NCI-H1694 (cell line): ENCODE results near the gene TIPARP.
"Not testable (repeated sequence)": the region's sequence is repeated elsewhere in the genome, so short reads cannot be mapped to it uniquely, and the experiment has no call there.

Experiments used
- DNase-seq: peaks from one replicate; lab custom pipeline; 2025; lab: John Stamatoyannopoulos, UW

Gene TIPARP

DNA sequence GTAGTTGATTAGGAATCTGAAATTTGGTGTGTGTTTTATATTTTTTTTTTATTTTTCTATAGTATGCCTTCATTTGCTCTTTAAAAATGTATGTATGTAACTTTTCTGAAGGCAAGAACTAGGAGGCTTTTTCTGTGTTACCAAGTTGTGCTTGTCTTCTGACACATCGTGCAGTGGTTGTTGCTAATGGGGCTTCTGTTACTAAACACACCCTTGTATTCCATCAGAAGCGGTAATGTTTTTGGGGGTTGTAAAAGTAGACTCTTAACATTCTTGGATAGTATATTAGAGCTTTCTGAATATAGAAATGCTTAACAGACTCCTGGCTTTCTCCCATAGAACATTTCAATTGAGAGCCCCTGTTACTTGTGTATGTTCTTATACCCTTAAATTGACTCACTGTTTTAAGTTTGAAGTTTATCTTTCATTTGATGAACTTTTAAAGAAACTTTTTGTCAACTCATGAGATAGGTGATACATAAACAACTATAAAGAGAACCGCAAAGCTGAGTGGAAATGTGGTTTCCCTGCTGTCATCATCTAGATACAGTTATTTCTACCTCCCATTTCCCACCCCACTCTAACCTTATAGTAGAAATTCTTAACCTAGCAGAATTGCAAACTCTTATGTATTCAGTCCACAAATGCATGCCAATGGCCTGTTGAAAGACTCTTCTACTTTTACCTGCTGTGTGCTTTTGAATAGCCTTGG is 2.5 kb downstream of the TIPARP start:
- DNase-seq, result no peak

DNA sequence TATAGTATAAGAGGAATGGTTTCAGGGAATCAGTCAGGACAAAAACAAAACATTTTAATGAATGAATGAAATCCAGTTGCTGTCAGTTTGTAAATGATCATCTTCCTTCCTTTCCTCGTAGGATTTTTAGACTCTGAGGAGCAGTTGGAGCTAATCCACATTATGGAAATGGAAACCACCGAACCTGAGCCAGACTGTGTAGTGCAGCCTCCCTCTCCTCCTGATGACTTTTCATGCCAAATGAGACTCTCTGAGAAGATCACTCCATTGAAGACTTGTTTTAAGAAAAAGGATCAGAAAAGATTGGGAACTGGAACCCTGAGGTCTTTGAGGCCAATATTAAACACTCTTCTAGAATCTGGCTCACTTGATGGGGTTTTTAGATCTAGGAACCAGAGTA is 3.1 kb downstream of the TIPARP start:
- no peak for DNase-seq

DNA sequence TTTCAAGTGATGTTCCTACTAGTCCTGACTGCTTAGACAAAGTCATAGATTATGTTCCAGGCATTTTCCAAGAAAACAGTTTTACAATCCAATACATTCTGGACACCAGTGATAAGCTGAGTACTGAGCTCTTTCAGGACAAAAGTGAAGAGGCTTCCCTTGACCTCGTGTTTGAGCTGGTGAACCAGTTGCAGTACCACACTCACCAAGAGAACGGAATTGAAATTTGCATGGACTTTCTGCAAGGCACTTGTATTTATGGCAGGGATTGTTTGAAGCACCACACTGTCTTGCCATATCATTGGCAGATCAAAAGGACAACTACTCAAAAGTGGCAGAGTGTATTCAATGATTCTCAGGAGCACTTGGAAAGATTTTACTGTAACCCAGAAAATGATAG is 3.8 kb downstream of the TIPARP start:
- DNase-seq, result no peak

DNA sequence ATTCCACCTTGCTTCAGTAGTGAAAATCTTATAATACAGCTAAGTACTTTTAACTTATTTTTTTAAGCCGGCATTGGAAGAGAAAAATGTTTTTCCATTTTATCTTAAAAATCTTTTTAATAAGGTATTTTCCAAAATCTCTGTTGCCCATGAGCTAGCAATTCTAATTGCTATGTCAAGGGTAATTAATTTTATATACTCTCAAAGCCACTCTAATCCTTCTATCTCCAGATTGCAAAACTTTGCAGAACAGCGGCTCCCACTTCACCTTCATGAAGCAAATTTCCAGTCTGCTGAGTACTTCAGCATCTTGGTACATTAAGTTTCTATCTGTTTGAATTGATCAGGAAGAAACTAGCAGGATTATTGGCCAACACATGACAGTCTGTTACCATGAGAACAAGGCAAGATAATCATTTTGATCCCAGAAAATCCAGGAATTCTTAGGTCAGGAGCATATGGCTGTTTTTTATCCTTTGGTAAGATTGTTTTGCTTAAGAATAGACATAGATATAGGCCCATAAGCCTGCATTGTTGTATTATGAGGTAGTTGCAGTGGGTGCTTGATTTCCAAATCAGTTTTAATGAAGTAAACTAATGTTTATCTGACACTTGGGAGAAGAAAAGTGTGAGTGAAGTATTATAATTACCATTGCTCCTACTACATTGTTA is 6.0 kb downstream of the TIPARP start:
- no peak for DNase-seq

DNA sequence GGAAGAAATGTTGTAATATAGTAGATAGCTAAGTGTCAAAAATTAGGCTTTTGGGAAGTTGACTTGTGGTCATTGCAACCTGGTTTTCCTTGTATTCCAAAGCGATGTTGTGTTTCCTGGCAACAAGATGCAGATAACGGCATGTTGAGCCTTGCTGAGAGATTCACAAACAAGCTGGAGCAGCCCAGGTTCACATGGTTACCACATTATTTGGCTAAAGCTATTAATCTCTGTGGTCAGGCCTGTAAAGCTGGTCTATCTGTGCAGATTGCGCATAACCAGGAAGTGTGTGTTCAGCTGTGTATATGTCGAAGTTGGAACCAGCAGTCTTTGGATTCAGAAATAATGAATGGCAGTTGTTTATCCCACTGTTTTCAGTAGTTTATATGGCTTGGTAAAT is 6.6 kb downstream of the TIPARP start:
- no peak for DNase-seq

DNA sequence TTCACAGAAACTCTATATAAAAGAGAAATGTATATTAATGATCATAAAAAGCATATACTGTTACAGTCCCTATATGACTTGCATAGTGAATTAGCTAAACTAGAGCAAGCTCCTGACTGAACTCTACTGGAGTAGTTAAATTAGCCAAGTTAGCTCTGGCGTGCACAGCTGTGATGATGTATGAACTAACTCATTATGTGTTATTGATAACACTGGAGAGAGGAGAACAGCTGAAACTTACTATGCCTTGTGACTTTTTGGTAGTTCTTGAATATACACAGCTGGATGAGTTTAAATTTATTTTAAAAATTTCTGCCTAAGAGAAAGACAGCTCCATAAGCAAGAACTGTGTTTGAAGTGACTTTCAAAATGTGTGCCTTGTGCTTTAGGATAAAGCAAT is 8.1 kb downstream of the TIPARP start:
- no peak for DNase-seq

DNA sequence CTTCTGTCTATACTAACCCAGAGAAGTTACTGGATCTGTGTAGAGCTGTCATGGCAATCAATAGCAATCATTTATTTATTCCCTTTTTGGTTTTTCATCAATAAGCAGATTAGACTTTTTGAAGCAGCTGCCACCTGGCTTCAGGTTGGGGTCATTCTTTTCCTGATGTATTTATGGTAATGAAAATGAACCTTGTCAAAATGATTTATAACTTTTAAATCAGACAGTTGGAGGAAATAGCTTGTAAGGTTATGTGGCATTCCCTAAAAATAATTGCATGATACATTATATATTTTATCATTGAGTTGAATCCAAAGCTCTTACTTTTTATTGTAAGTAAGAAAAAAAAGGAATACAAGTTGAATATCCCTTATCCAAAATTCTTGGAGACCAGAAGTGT is 8.6 kb downstream of the TIPARP start:
- DNase-seq, result no peak

DNA sequence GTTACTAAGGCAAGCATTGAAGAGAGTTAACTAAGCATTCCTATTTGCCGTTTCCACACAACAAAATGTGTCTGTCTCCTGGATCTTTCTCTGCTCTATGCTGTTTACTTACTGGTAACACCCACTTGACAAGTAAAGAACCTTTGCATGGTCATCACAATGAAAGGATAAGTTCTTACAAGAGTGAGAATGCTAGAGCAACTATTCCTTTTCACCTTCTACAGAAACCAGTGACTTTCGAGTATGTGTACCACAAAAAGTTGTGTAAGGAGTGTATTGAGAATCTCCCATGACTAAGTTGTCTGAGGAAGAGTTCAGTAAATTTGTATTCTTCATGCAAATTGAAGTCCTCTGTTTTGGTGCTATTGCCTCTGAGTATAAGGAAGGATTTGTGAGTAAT is 10.8 kb downstream of the TIPARP start:
- no peak for DNase-seq

DNA sequence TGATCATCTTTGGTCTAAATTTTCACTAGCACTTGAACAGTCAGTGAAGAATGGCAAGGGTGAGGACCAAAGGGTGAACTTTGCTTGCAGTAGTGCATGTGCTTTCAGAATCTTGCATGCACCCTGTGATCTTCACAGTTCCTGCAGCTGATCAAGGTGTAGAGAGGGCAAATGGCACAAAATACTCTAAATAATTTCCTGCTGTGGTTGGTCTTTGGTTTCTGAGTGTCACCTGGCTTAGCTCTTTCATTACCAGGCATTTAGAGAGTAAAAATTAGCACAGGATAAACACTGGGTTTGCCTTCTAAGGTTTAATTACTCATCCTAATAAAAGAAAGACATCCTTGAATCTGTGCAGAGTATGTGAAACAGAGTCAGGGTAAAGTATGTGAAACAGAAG is 11.4 kb downstream of the TIPARP start:
- DNase-seq, result no peak

DNA sequence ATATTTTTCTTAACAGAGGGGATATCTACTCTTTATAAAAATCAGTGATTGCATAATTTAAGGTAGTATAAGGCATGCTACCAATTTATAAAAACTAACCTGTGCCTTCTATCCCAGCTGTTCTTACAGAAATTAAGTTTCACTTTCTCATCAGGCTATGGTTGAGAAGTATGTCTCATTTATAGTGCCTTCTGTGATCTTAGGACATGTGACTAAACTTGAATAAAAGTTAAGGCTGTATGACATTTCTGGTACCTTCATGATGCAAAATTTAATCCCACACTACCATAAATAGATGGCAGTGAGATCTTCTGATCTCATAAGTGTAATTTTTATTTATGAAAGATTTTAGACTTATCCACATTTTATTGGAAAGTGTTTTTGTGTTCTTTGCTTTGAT is 12.6 kb downstream of the TIPARP start:
- no peak for DNase-seq

DNA sequence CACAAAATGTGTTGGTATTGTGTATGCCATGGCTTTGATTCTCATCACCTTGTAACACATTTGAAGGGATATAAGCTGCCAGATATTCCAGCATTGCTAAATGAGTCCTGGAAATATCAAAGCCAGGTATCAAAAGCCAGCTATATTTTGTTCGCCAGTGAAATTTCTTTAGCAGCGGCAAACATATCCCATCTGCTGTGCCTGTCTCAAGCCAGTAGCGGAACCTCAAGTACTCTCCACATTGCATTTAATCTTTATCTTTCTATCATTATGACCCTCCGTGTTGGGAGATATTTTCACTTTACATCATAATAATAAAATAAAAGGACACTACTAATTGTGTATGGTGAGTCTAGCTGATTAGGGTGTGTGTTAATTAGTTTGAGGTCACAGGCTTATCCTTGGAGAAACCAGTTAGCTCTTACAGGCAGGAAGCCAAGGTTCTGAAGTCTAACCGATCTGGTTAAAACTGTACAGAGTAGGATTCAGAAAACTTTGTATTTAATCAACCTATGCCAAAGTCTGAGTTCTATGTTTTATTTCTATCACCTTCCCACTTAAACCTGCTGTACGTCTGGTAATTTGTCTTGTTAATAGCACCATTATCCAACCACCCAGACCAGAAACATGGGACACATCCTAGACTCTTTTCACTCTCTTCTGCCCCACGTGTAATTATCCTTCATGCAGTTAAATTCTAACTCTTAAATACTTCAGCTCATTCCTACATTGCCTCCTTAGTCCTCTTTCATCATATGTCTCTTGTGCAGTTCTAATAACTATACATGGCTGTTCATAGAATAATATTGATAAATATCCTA is 14.5 kb downstream of the TIPARP start:
- DNase-seq, result no peak

DNA sequence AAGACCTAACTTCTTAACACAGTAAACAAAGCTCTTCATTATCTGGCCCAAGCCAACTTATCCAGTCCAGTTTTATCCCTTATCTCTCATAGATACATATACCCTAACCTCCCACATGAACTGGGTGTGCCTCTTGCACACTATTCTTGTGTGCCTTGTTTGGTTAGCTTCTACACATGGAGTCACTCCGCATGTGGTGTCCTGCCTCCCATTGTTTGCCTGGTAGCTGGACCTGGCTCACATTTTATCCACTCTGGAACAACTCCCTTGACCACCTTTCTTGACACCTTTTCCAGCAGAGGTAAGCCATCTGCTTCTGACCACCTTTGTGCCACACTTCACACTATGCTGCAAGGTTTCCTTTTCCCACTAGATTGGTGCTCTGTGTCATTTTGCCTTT is 15.2 kb downstream of the TIPARP start:
- no peak for DNase-seq

DNA sequence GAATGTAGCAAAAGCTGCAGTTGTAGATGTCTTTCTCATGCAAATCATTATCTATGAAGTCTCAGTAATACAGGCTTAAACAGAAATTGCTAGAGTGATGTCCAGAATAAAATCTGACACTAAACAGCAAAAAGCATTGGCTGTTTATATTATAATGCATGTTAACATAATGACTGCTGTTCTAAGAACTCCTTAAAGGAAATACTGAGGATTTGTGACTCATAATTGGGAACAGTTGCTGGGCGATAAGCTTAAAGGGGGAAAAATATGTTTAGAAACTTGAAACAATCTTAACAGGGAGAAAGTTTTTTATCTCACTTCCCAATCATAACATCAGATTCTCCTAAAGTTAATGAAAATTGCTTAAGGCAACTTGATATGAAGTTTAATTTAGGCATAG is 17.5 kb downstream of the TIPARP start:
- DNase-seq, result no peak

DNA sequence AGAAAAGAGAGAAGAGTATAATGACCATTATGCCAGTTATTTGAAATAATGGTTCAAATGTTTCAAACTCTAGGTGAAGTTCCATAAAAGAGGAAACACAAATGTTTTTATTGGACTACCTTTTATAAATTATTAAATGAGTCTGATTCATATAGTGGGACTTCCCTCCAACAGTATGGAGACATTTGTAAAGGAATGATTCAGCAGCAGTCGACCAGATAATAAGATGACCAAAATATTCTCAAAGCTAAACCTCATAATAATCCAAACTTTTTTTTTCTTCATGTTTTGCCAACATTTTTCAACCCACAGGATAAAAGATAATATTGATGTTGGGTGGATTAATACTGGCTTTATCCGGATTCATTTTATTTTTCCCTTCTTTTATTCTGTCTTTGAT is 18.8 kb downstream of the TIPARP start:
- no peak for DNase-seq

DNA sequence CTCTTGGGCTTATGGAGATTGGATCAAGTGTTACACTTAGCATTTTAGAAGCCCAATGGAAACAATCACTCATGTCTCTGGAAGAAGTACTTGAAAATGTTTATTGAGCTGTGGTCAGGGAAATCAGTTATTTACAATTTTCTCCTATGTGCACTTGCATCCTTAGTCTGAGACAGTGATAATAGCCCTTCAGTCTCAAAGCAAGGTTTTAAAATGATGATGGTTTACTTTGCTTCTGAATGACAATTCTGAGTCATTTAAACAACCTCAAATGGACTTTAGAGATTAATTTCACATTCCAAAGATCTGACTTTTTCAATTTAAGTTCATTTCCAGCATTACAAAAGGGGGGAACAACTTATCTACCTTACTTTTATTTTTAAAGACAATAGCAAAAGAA is 20.1 kb downstream of the TIPARP start:
- DNase-seq, result no peak

DNA sequence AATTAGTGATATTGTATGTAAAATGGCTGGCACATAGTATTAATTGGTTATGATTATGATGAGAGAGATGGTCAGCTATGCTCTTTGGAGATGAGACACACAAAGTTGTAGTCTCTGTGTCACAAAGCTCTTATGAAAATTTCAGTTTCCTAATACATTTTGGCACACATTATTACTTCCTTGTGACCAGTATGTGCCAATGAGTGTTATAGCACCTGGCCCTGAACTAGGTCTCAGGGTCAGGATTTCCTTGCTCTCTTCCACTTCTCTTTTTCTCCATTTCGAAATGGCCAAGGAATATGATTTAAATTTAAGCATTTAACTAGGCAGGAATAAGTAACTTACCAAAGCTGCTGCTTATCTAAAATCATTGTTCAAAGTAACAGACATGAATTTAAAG is 28.0 kb downstream of the TIPARP start:
- DNase-seq, result no peak

DNA sequence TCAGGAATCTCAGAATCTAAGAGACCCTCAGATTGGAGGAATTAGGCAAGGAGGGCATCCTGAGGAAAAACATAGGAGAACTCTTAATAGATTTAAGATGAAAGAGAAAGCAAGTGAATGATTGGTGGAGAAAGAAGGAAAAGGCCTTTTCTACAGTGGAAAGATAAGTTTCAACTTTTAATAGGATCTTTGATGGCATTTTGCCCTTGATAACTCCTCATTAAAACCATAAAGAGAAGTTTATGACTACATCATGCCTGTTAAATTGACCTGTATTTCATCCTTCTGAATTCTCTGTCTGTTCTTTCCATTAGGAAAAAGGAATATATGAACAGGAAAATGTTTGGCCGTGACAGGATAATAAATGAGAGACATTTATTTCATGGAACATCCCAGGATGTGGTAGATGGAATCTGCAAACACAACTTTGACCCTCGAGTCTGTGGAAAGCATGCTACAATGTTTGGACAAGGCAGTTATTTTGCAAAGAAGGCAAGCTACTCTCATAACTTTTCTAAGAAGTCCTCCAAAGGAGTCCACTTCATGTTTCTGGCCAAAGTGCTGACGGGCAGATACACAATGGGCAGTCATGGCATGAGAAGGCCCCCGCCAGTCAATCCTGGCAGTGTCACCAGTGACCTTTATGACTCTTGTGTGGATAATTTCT is 30.1 kb downstream of the TIPARP start:
- DNase-seq, result no peak

DNA sequence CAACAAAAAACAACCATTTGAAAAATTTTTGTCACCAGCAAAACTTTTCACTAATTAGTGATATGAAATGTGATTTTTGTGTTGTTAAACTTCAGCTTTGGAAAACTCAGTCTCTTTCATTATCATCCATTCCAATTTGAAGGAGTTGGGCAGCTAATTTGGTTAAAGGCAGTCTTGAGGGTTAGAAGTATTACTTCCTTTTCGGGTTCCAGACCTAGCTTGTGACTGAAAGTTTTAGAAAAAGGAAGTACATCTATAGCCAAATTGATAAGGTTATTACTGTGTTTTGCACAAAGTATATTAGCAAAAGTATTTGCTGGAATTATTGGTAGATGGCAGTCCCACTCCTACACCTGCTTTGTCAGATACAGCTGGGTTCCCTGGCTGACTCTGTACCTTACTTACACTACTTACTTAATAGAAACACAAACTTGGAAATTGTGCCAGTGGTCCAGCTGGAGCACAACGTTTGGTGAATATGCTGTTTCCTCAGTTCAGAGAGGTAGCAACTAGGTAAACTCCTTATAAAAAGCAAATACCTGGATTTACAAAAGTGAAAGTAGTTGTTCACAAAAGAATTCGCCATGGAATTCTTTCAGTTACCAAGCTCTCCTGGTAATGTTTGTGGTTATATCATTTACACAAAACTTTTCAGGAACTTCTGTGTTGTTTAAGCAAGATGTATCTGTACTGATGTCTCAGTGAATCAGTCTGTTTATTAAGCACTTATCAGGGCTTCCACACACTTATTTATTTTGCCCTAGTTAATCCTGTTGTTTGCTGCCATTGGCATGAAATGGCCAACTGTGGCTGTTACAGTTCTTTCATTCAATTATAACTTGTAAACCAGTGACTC is 31.6 kb downstream of the TIPARP start:
- no peak for DNase-seq

DNA sequence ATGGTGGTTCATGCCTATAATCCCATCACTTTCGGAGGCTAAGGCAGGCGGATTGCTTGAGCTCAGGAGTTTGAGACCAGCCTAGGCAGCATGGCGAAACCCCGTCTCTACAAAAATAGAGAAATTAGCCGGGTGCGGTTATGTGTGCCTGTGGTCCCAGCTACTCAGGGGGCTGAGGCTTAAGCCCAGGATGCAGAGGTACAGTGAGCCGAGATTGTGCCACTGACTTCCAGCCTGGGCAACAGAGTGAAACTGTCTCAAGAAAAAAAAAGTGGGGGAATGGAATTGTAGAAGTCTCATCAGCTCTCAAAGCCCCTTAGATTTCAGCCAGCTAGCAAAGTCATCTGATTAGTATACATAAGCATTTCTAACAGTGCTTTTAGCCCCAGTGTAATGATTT is 33.2 kb downstream of the TIPARP start:
- DNase-seq, result no peak

DNA sequence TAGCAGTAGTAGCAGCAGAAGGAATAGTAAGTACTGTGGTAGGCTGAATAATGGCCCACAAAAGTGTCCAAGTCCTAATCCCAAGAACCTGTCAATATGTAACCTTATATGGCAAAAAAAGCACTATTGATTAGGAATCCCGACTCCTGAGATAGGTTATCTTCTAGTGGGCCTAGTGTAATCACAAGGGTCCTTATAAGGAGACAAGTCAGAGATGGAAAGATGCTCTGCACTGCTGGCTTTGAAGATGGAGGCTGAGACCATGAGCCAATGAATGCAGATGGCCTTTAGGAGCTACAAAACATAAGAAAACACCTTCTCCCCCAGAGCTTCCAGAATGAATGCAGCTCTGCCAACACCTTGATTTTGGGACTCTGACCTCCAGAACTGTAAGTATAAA is 36.0 kb downstream of the TIPARP start:
- no peak for DNase-seq

DNA sequence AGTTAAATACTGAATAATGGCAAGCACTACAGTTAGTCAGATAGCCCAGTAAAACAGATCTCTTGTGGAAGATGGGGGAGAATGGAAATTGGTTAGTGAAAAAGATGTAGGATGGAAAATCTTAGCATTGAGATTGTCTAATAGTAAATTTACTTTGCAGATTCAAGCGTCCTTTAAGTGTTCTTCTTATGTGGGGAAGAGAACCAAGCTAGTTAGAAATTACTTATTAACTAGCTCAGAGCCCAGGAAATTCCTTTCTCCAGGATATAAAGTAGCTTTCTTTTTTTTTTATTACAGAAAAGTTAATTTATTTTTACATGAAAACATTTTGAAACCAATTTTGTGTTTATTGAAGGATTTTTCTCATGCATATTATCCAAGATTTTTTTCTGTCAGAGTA is 36.7 kb downstream of the TIPARP start:
- no peak for DNase-seq

DNA sequence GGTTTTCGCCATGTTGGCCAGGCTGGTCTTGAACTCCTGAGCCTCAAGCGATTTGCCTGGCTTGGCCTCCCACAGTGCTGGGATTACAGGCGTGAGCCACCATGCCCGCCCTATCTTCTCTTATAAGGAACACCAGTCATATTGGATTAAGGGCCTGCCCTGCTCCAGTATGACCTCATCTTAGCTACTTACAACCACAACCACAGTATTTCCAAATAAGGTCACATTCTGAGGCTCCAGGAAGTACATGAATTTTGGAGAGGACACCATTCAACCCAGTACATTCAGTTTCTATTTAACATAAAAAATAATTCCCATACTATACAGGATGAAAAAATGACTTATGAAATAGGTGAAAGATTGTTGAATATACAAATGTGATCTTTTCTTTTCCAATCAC is 37.6 kb downstream of the TIPARP start:
- not testable (repeated sequence) for DNase-seq
